ENCODE results near the gene CCL28.

DNA sequence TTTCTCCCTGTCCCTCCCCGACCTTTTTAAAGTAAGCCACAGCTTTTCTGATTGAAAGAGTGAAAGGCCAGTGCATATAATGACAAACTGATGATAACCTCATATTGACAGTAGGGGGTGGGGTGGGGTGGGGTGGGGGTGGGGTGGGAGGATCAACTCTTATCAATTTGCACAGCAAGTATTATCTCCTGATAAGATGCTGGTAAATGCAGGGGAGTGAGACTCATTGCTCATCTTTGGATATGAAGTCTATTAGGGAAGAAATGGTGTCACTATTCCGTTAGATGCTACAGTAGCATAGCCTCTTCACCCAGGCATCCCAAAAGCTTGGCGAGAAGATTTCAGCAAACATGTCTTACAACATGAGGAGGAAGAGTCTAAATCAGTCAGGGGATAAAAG lies 60.1 kb downstream of the CCL28 start:
- TF ChIP-seq, protein P1, sequence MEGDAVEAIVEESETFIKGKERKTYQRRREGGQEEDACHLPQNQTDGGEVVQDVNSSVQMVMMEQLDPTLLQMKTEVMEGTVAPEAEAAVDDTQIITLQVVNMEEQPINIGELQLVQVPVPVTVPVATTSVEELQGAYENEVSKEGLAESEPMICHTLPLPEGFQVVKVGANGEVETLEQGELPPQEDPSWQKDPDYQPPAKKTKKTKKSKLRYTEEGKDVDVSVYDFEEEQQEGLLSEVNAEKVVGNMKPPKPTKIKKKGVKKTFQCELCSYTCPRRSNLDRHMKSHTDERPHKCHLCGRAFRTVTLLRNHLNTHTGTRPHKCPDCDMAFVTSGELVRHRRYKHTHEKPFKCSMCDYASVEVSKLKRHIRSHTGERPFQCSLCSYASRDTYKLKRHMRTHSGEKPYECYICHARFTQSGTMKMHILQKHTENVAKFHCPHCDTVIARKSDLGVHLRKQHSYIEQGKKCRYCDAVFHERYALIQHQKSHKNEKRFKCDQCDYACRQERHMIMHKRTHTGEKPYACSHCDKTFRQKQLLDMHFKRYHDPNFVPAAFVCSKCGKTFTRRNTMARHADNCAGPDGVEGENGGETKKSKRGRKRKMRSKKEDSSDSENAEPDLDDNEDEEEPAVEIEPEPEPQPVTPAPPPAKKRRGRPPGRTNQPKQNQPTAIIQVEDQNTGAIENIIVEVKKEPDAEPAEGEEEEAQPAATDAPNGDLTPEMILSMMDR (conservative IDR thresholded peaks at IDR 0.05) = no peak
- no peak for TF ChIP-seq EZH2 (IDR thresholded peaks at IDR 0.05; ENCODE audit: low read depth)
